H9 (cell line): ENCODE measurements around the gene METRNL. TPM values are rescaled to one million over a fixed set of nuclear protein-coding genes. Genes with fewer than 3 reads are reported as not detected.
A peak's percentile ranks its signal among the peaks of the same experiment; 100 is the strongest.

ENCODE experiments used
- DNase-seq: peaks from one replicate; pipeline ENCODE4 v3.0.0-alpha.2; 2017
- H2AFZ ChIP-seq: one replicate; pipeline ENCODE4 v1.6.1; 2013; ENCODE audit warnings: mild to moderate bottlenecking, low read length, control low read depth, moderate library complexity
- H2AK5ac ChIP-seq: 2 replicates; pipeline ENCODE4 v1.6.1; 2013; ENCODE audit warnings: low read length, control low read depth, mixed read lengths; ENCODE audit not compliant: insufficient read length
- H2BK120ac ChIP-seq: one replicate; pipeline ENCODE4 v1.6.1; 2013; ENCODE audit warnings: low read depth, mild to moderate bottlenecking, low read length, control low read depth, inconsistent platforms; ENCODE audit not compliant: poor library complexity, severe bottlenecking
- H2BK12ac ChIP-seq: 2 replicates; pipeline ENCODE4 v1.6.1; 2013; ENCODE audit warnings: low read length, control low read depth, mixed read lengths, low read depth; ENCODE audit not compliant: insufficient read length
- H2BK15ac ChIP-seq: 2 replicates; pipeline ENCODE4 v1.6.1; 2013; ENCODE audit warnings: low read depth, low read length, control low read depth
- H2BK20ac ChIP-seq: one replicate; pipeline ENCODE4 v1.6.1; 2013; ENCODE audit warnings: low read depth, mild to moderate bottlenecking, low read length, control low read depth, inconsistent platforms; ENCODE audit not compliant: poor library complexity, severe bottlenecking
- H2BK5ac ChIP-seq: 2 replicates; pipeline ENCODE4 v1.6.1; 2013; ENCODE audit warnings: low read length, control low read depth, mixed read lengths; ENCODE audit not compliant: insufficient read length
- H3K14ac ChIP-seq: 2 replicates; pipeline ENCODE4 v1.6.1; 2013; ENCODE audit warnings: low read length, control low read depth; ENCODE audit not compliant: insufficient read depth
- H3K18ac ChIP-seq: 2 replicates; pipeline ENCODE4 v1.6.1; 2013; ENCODE audit warnings: low read depth, mild to moderate bottlenecking, mixed read lengths, low read length, control low read depth; ENCODE audit not compliant: insufficient read length
- H3K23ac ChIP-seq: 2 replicates; pipeline ENCODE4 v1.6.1; 2013; ENCODE audit warnings: low read length, control low read depth, mixed read lengths, low read depth; ENCODE audit not compliant: insufficient read length
- H3K23me2 ChIP-seq: 2 replicates; pipeline ENCODE4 v1.6.1; 2013; ENCODE audit warnings: low read depth, mild to moderate bottlenecking, mixed read lengths, low read length, control low read depth; ENCODE audit not compliant: insufficient read length, poor library complexity, severe bottlenecking
- H3K27ac ChIP-seq: 2 replicates; pipeline ENCODE4 v1.5.1; 2013; ENCODE audit warnings: low read length, control low read depth, mixed read lengths, low read depth; ENCODE audit not compliant: insufficient read length
- H3K27me3 ChIP-seq: 2 replicates; pipeline ENCODE4 v1.6.1; 2013; ENCODE audit warnings: low read length, control low read depth, inconsistent platforms; ENCODE audit not compliant: insufficient read depth
- H3K4ac ChIP-seq: 2 replicates; pipeline ENCODE4 v1.6.1; 2013; ENCODE audit warnings: low read depth, mild to moderate bottlenecking, control low read depth, inconsistent platforms, low read length, moderate library complexity
- H3K4me1 ChIP-seq: 2 replicates; pipeline ENCODE4 v1.6.1; 2013; ENCODE audit warnings: low read length, control low read depth, inconsistent platforms; ENCODE audit not compliant: insufficient read depth
- H3K4me2 ChIP-seq: 2 replicates; pipeline ENCODE4 v1.6.1; 2013; ENCODE audit warnings: low read length, control low read depth, mixed read lengths; ENCODE audit not compliant: insufficient read length, insufficient read depth
- H3K56ac ChIP-seq: 2 replicates; pipeline ENCODE4 v1.6.1; 2013; ENCODE audit warnings: low read depth, mild to moderate bottlenecking, mixed read lengths, low read length, control low read depth; ENCODE audit not compliant: insufficient read length
- H3K79me1 ChIP-seq: 2 replicates; pipeline ENCODE4 v1.6.1; 2013; ENCODE audit warnings: low read depth, mild to moderate bottlenecking, moderate library complexity, low read length, control low read depth, inconsistent platforms; ENCODE audit not compliant: insufficient read depth, poor library complexity, severe bottlenecking
- H3K79me2 ChIP-seq: 2 replicates; pipeline ENCODE4 v1.6.1; 2013; ENCODE audit warnings: low read length, control low read depth, inconsistent platforms; ENCODE audit not compliant: insufficient read depth
- H3K9ac ChIP-seq: 2 replicates; pipeline ENCODE4 v1.6.1; 2013; ENCODE audit warnings: low read length, control low read depth, mixed read lengths; ENCODE audit not compliant: insufficient read length; ENCODE audit errors: extremely low read depth
- H3K9me3 ChIP-seq: one replicate; pipeline ENCODE4 v1.6.1; 2013; ENCODE audit warnings: low read depth, low read length, inconsistent platforms; ENCODE audit not compliant: control insufficient read depth
- H3T11ph ChIP-seq: one replicate; pipeline ENCODE4 v1.6.1; 2013; ENCODE audit warnings: mild to moderate bottlenecking, low read length, control low read depth, inconsistent platforms
- H4K20me1 ChIP-seq: one replicate; pipeline ENCODE4 v1.6.1; 2013; ENCODE audit not compliant: control insufficient read depth, insufficient read length, insufficient read depth
- H4K5ac ChIP-seq: 2 replicates; pipeline ENCODE4 v1.6.1; 2013; ENCODE audit warnings: low read depth, mild to moderate bottlenecking, mixed read lengths, low read length, control low read depth; ENCODE audit not compliant: insufficient read length
- H4K8ac ChIP-seq: replicated peaks from 2 replicates; pipeline ENCODE4 v1.6.1; 2013; ENCODE audit warnings: low read length, control low read depth, mixed read lengths, low read depth; ENCODE audit not compliant: insufficient read length
- H4K91ac ChIP-seq: 2 replicates; pipeline ENCODE4 v1.6.1; 2013; ENCODE audit warnings: low read depth, mild to moderate bottlenecking, moderate library complexity, mixed read lengths, low read length, control low read depth; ENCODE audit not compliant: insufficient read length
- H3K27ac Mint-ChIP-seq, 3 experiments: 2 replicates in 2 of 3; 3 replicates in 1 of 3; pipeline ENCODE4 v1.8.0; 2020 to 2021; ENCODE audit warnings: mixed read lengths in 3 of 3, mild to moderate bottlenecking in 1 of 3, moderate library complexity in 1 of 3
- H3K27me3 Mint-ChIP-seq: 2 replicates; pipeline ENCODE4 v1.8.0; 2021; ENCODE audit warnings: low read depth, mild to moderate bottlenecking, moderate library complexity, mixed read lengths
- H3K36me3 Mint-ChIP-seq, 3 experiments: 2 replicates in 2 of 3; 3 replicates in 1 of 3; pipeline ENCODE4 v1.8.0; 2020 to 2021; ENCODE audit warnings: low read depth in 3 of 3, mixed read lengths in 3 of 3; ENCODE audit not compliant: insufficient read depth in 1 of 3
- H3K4me1 Mint-ChIP-seq, 2 experiments: 2 replicates each; pipeline ENCODE4 v1.8.0; 2020; ENCODE audit warnings: mixed read lengths in 2 of 2
- H3K4me3 Mint-ChIP-seq, 2 experiments: 2 replicates in 1 of 2; 3 replicates in 1 of 2; pipeline ENCODE4 v1.8.0; 2020 to 2021; ENCODE audit warnings: mild to moderate bottlenecking in 2 of 2, mixed read lengths in 2 of 2, moderate library complexity in 1 of 2
- H3K9me3 Mint-ChIP-seq, 2 experiments: 2 replicates in 1 of 2; 3 replicates in 1 of 2; pipeline ENCODE4 v1.8.0; 2020; ENCODE audit warnings: mild to moderate bottlenecking in 2 of 2, mixed read lengths in 2 of 2, moderate library complexity in 1 of 2
- WGBS: extraction: QIAGEN DNeasy Blood & Tissue Kit; methylation state at CpG from one replicate; pipeline ENCODE4 v1.1.7; 2013; ENCODE audit warnings: missing lambda C conversion rate, low lambda C conversion rate, mixed read lengths; ENCODE audit not compliant: insufficient read length; ENCODE audit errors: extremely low coverage; 5-methylcytosine and 5-hydroxymethylcytosine counted together
- total RNA-seq: library from RNA; stranded (reverse); gene quantifications from 2 replicates; pipeline ENCODE4 v1.2.1, GENCODE V29; 2021
- TF ChIP-seq, protein P1 (sequence below): fragments of 200-600 bp; sonication (generic); conservative IDR thresholded peaks from 3 replicates; pipeline ENCODE4 v1.8.0; 2021; ENCODE audit warnings: antibody characterized with exemption, mild to moderate bottlenecking

The METRNL gene
- total RNA-seq, 1 experiment from 2014 or later = 21.4 TPM

DNA sequence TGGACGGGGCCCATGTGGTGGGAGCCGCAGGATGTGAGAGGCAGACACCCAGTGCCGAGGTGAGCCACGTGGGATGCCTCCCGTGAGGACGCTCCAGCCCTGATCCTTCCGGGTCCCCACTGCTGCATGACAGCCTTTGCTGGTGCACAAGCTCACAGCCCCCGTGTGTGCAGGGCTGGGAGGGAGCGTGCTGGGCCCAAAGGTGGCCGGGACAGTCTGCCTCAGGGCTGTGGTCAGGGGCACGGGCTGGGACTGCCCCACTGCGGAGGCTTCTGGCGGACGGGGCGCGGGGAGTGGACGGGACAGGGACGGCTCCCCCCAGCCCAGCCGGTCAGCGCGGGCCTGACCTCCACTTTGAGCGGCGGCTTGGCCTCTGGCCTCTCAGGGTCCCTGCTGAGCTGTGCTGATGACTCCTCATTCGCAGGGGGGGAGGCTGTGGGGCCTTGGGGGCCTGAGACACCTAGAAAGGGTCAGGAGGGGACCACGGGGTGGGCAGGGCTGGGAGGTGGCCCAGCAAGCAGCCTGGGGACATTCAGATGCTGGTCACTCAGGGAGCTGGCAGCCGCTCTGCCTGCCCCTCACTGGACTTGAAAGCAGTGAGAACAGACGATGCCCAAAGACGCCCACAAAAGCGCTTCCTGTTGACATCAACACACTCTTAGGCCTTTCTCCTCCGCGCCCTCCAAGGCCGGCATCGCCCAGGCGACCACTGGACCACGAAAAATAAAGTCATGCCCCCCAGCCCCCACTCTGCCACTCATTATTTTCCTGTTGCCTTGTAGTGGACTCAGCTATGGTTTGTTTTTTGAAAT lies 9.3 kb upstream of the METRNL start:
- H3K9me3 ChIP-seq = no peaks in the 10 kb centered on the region
- H3T11ph ChIP-seq = no peak overlapping the region
- H3K79me2 ChIP-seq = no peaks in the 10 kb centered on the region
- H4K20me1 ChIP-seq = no peaks in the 10 kb centered on the region
- no peak overlapping the region for H3K4me3 Mint-ChIP-seq
- no peaks in the 10 kb centered on the region for H3K27me3 ChIP-seq
- no peak overlapping the region for H3K9ac ChIP-seq
- H2BK20ac ChIP-seq = no peak overlapping the region
- H3K56ac ChIP-seq = no peak overlapping the region
- H3K36me3 Mint-ChIP-seq = no peaks in the 10 kb centered on the region
- H3K27ac Mint-ChIP-seq = peak overlapping the region in 2 of 3 experiments; percentile 53 to 87; a peak in 1 of 7 replicates
- H4K8ac ChIP-seq = no peak overlapping the region
- no peak overlapping the region for H2BK15ac ChIP-seq
- no peak overlapping the region for H2AFZ ChIP-seq
- no peak overlapping the region for H3K23ac ChIP-seq
- no CpG with 5 or more reads among the region's 35 CpGs for WGBS
- TF ChIP-seq, protein P1, sequence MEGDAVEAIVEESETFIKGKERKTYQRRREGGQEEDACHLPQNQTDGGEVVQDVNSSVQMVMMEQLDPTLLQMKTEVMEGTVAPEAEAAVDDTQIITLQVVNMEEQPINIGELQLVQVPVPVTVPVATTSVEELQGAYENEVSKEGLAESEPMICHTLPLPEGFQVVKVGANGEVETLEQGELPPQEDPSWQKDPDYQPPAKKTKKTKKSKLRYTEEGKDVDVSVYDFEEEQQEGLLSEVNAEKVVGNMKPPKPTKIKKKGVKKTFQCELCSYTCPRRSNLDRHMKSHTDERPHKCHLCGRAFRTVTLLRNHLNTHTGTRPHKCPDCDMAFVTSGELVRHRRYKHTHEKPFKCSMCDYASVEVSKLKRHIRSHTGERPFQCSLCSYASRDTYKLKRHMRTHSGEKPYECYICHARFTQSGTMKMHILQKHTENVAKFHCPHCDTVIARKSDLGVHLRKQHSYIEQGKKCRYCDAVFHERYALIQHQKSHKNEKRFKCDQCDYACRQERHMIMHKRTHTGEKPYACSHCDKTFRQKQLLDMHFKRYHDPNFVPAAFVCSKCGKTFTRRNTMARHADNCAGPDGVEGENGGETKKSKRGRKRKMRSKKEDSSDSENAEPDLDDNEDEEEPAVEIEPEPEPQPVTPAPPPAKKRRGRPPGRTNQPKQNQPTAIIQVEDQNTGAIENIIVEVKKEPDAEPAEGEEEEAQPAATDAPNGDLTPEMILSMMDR = no peak
- H3K23me2 ChIP-seq = no peaks in the 10 kb centered on the region
- no peak overlapping the region for H2BK12ac ChIP-seq
- no peak for DNase-seq
- H3K27me3 Mint-ChIP-seq = no peaks in the 10 kb centered on the region
- 0 out of 5 replicates have a peak, but pooled peaks cover 0 to 2% of the 10 kb centered on the region in 2 experiments for H3K9me3 Mint-ChIP-seq
- no peaks in the 10 kb centered on the region for H3K79me1 ChIP-seq
- H3K27ac ChIP-seq = no peak overlapping the region
- H3K14ac ChIP-seq = no peak overlapping the region
- no peak overlapping the region for H3K18ac ChIP-seq
- H3K4me2 ChIP-seq = no peak overlapping the region
- H2BK120ac ChIP-seq = no peak overlapping the region
- 0 out of 4 replicates have a peak, but pooled peaks cover 0 to 5% of the 10 kb centered on the region in 2 experiments for H3K4me1 Mint-ChIP-seq
- no peaks in the 10 kb centered on the region for H3K4me1 ChIP-seq
- H3K4ac ChIP-seq = no peak overlapping the region
- H2BK5ac ChIP-seq = no peak overlapping the region
- no peak overlapping the region for H2AK5ac ChIP-seq
- H4K5ac ChIP-seq = no peak overlapping the region
- H4K91ac ChIP-seq = no peak overlapping the region
